ENCODE data around the gene NDFIP2.
"Not testable (repeated sequence)": the region's sequence is repeated elsewhere in the genome, so short reads cannot be mapped to it uniquely, and the experiment has no call there.

The NDFIP2 gene

GRCh38 chr13:79571147-79571546 lies 90.2 kb downstream of the NDFIP2 start:
- Histone ChIP-seq H3K36me3 (ENCODE audit: insufficient read depth, low read length) (no peaks in the 10 kb centered on the region), H3K9me3 (ENCODE audit: insufficient read depth, low read length, severe bottlenecking) (no peaks in the 10 kb centered on the region), H4K20me1 (ENCODE audit: insufficient read depth, low read length) (no peaks in the 10 kb centered on the region), H3K27ac (ENCODE audit: low read length) (no peak overlapping the region), H3K79me2 (ENCODE audit: insufficient read depth, low read length) (no peaks in the 10 kb centered on the region), H2AFZ (ENCODE audit: low read depth, low read length) (no peak overlapping the region), H3K4me1 (ENCODE audit: insufficient read depth, low read length) (no peaks in the 10 kb centered on the region), H3K4me3 (ENCODE audit: low read depth in 1 of 2, low read length in 2 of 2) (no peak overlapping the region), H3K4me2 (ENCODE audit: insufficient read depth, low read length) (no peak overlapping the region), H3K27me3 (ENCODE audit: insufficient read depth, low read length, poor library complexity) (no peaks in the 10 kb centered on the region), H3K9ac (ENCODE audit: low read depth, low read length) (no peak overlapping the region)
- no peak for ATAC-seq (ENCODE audit: insufficient read depth, low read depth)
- no peak for DNase-seq
- TF ChIP-seq EZH2 (IDR thresholded peaks at IDR 0.05; ENCODE audit: borderline replicate concordance, low read depth, low read length, severe bottlenecking) (no peak), CTCF (IDR thresholded peaks at IDR 0.05; ENCODE audit: borderline replicate concordance, extremely low read depth, low read length, poor library complexity, severe bottlenecking) (no peak)

DNA sequence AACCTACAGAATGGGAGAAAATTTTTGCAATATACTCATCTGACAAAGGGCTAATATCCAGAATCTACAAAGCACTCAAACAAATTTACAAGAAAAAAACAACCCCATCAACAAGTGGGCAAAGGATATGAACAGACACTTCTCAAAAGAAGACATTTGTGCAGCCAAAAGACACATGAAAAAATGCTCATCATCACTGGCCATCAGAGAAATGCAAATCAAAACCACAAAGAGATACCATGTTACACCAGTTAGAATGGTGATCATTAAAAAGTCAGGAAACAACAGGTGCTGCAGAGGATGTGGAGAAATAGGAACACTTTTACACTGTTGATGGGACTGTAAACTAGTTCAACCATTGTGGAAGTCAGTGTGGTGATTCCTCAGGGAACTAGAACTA lies 92.9 kb downstream of the NDFIP2 start:
- H3K4me3 ChIP-seq (ENCODE audit: low read depth in 1 of 2, low read length in 2 of 2); H4K20me1 ChIP-seq (ENCODE audit: insufficient read depth, low read length); H3K9me3 ChIP-seq (ENCODE audit: insufficient read depth, low read length, severe bottlenecking); H3K4me1 ChIP-seq (ENCODE audit: insufficient read depth, low read length); H2AFZ ChIP-seq (ENCODE audit: low read depth, low read length); ATAC-seq (ENCODE audit: insufficient read depth, low read depth); H3K9ac ChIP-seq (ENCODE audit: low read depth, low read length); DNase-seq; H3K79me2 ChIP-seq (ENCODE audit: insufficient read depth, low read length); H3K4me2 ChIP-seq (ENCODE audit: insufficient read depth, low read length); H3K36me3 ChIP-seq (ENCODE audit: insufficient read depth, low read length); H3K27me3 ChIP-seq (ENCODE audit: insufficient read depth, low read length, poor library complexity); H3K27ac ChIP-seq (ENCODE audit: low read length): not testable (repeated sequence)

- peaks cover 8% of the 10 kb centered on the region for H3K9me3 ChIP-seq (ENCODE audit: insufficient read depth, low read length, severe bottlenecking)
- H3K36me3 ChIP-seq (ENCODE audit: insufficient read depth, low read length): no peaks in the 10 kb centered on the region
- no peak overlapping the region for H3K27ac ChIP-seq (ENCODE audit: low read length)
- H4K20me1 ChIP-seq (ENCODE audit: insufficient read depth, low read length): no peaks in the 10 kb centered on the region
- no peaks in the 10 kb centered on the region for H3K27me3 ChIP-seq (ENCODE audit: insufficient read depth, low read length, poor library complexity)
- DNase-seq (no peak), ATAC-seq (ENCODE audit: insufficient read depth, low read depth) (no peak)
- no peaks in the 10 kb centered on the region for H3K79me2 ChIP-seq (ENCODE audit: insufficient read depth, low read length)
- H3K9ac ChIP-seq (ENCODE audit: low read depth, low read length): no peak overlapping the region
- H3K4me2 ChIP-seq (ENCODE audit: insufficient read depth, low read length): no peak overlapping the region
- no peak overlapping the region for H3K4me3 ChIP-seq (ENCODE audit: low read depth in 1 of 2, low read length in 2 of 2)
- H2AFZ ChIP-seq (ENCODE audit: low read depth, low read length): no peak overlapping the region
- no peak for TF ChIP-seq CTCF (IDR thresholded peaks at IDR 0.05; ENCODE audit: borderline replicate concordance, extremely low read depth, low read length, poor library complexity, severe bottlenecking)
- TF ChIP-seq EZH2 (IDR thresholded peaks at IDR 0.05; ENCODE audit: borderline replicate concordance, low read depth, low read length, severe bottlenecking): no peak
- H3K4me1 ChIP-seq (ENCODE audit: insufficient read depth, low read length): no peaks in the 10 kb centered on the region
Observed at GRCh38 chr13:79581870-79582315, 100.9 kb downstream of the NDFIP2 start.

DNA sequence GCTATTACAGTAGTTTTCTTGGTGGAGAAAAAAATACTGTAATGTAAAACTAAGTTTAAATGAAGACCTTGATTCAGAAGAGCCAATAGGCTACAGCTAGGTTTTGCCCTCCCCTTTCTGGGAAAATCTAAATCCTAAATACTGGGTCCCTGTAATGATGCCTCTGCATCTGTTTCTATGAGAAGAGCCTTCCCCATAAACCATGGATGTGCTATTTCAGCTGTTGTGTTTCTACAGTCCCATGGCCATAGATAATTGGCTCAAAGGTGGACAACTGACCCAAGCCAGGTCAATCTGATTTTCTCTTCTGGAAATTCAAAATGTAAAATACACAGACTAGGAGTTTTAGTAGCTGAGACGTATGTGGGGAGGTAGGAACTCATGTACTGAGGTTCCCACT lies 101.9 kb downstream of the NDFIP2 start:
- H3K9me3 ChIP-seq (ENCODE audit: insufficient read depth, low read length, severe bottlenecking): peaks cover 8% of the 10 kb centered on the region
- H4K20me1 ChIP-seq (ENCODE audit: insufficient read depth, low read length): no peaks in the 10 kb centered on the region
- DNase-seq (no peak), ATAC-seq (ENCODE audit: insufficient read depth, low read depth) (no peak)
- H3K36me3 ChIP-seq (ENCODE audit: insufficient read depth, low read length): no peaks in the 10 kb centered on the region
- H3K9ac ChIP-seq (ENCODE audit: low read depth, low read length): no peak overlapping the region
- no peaks in the 10 kb centered on the region for H3K4me1 ChIP-seq (ENCODE audit: insufficient read depth, low read length)
- no peak overlapping the region for H2AFZ ChIP-seq (ENCODE audit: low read depth, low read length)
- TF ChIP-seq EZH2 (IDR thresholded peaks at IDR 0.05; ENCODE audit: borderline replicate concordance, low read depth, low read length, severe bottlenecking): no peak
- TF ChIP-seq CTCF (IDR thresholded peaks at IDR 0.05; ENCODE audit: borderline replicate concordance, extremely low read depth, low read length, poor library complexity, severe bottlenecking): no peak
- H3K4me2 ChIP-seq (ENCODE audit: insufficient read depth, low read length): no peak overlapping the region
- no peaks in the 10 kb centered on the region for H3K79me2 ChIP-seq (ENCODE audit: insufficient read depth, low read length)
- no peak overlapping the region for H3K27ac ChIP-seq (ENCODE audit: low read length)
- no peaks in the 10 kb centered on the region for H3K27me3 ChIP-seq (ENCODE audit: insufficient read depth, low read length, poor library complexity)
- H3K4me3 ChIP-seq (ENCODE audit: low read depth in 1 of 2, low read length in 2 of 2): no peak overlapping the region
